Kidney capillary endothelial cell (primary cell): ENCODE measurements around the gene PSMD1.
"Not testable (repeated sequence)": the region's sequence is repeated elsewhere in the genome, so short reads cannot be mapped to it uniquely, and the experiment has no call there.

Experiments used
- DNase-seq: peaks from one replicate; pipeline ENCODE4 v3.0.0-alpha.2; 2018; ENCODE audit warnings: low spot score

PSMD1 gene

DNA sequence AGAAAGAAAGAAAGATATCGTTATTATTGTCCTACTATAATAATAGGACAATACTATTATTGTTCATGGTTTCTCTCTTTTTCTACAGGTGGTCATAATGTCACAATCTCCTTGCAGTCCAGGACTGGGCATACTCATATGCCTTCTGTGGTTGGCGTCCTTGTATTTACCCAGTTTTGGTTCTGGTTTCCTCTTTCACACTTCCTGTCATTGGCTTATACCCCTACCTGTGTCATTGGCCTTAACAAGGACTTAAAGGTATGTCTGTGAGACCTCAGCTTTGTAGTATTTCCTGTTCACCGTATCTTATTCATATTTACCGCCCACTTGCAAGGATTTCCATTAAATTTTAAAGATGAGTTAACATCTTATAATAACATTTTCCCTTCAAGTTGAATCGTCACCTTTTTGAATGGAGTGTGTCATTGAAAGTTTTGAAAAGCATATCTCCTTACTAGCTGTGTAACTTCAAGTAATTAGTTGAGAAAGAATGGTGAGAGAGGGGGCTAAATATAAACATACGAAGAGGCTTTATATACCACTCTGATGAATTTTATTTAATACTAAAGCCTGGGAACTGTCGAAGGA, 104.7 kb downstream of the PSMD1 start:
- no peak for DNase-seq

DNA sequence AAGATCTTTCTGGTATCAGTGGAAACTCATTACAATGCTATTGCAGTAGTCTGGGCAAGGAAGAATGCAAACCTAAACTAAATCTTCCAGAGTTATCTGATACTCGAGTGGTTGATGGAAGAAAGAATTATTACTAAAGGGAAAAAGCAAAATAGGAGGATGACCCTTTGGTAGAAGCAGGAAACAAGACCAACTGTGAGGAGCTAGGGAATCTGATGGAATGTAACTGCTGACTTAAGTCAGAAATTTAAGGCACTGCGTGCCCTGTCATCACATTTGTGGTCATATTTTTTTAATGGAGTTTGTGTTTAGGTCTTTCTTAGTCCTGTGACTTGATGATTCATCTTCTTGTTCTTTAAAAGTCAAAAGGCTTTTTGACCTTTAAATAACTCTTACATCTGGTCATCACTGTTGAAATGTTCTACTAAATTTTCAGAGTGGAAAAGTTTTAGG, 105.2 kb downstream of the PSMD1 start:
- peak; percentile 84 for DNase-seq

DNA sequence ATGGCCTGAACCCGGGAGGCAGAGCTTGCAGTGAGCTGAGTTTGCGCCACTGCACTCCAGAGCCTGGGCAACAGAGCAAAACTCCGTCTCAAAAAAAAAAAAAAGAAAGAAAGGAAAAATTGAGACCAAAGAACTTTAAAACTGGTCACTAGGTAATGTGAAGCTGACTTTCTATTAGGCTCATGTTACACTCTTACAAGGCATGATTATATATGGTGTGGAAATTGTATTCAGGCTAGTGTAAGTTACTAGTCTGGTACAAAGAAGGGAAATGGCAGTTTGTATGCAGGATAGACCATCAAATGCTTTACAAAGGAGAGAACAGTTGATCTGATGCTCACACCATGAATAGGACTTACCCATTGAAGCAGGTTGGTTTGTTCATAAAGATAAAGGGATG, 106.3 kb downstream of the PSMD1 start:
- no peak for DNase-seq

DNA sequence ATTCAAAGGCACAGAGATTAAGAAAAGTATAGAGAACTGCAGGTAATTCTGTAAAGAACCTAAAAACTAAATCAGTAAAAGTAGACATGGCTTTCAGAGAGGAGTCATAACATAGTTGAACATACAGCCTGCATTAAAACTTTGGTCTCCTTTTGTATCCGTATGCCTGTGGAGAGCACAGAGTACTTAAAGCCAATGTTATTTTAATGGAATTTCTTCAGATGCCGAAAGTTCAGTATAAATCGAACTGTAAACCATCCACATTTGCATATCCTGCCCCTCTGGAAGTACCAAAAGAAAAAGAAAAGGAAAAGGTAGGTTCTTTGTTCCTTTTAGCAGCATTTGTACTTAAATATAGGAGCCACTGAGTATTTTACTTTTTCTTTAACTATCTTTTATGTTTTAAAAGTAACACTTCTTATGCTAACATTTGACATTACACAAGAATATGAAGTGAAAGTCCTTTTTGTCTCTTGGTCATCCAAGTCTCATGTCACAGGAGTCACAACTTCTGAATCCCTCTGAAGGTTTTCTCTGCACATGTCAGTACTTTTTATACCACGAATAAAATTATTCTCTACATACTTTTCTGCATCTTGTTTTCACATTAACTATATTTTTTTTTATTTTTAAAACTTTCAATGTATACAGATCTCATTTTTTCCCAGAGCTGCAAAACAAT, 106.9 kb downstream of the PSMD1 start:
- DNase-seq: no peak

DNA sequence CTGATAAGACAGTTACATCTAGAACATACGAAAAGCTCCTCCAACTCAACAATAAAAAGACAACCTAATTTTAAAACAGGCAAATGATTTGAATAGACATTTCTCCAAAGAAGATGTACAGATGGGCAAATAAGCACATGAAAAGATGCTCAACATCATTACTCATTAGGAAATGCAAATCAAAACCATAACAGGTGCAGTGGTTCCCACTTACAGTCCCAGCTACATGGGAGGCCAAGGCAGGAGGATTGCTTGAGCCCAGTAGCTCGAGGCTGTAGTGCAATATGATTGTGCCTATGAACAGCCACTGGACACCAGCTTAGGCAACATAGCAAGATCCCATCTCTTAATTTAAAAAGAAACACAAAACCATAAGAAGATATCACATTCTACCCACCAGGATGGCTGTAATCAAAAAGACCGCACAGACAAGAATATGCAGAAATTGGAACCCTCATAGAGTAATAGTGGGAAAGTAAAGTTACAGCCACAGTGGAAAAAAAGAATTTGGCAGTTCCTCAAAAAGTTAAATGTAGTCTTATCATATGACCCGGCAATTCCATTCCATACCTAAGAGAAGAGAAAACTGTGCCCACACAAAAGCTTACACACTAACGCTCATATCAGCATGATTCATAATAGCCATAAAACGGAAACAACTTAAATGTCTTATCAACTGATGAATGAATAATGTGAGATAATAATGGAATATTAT, 111.2 kb downstream of the PSMD1 start:
- no peak for DNase-seq

DNA sequence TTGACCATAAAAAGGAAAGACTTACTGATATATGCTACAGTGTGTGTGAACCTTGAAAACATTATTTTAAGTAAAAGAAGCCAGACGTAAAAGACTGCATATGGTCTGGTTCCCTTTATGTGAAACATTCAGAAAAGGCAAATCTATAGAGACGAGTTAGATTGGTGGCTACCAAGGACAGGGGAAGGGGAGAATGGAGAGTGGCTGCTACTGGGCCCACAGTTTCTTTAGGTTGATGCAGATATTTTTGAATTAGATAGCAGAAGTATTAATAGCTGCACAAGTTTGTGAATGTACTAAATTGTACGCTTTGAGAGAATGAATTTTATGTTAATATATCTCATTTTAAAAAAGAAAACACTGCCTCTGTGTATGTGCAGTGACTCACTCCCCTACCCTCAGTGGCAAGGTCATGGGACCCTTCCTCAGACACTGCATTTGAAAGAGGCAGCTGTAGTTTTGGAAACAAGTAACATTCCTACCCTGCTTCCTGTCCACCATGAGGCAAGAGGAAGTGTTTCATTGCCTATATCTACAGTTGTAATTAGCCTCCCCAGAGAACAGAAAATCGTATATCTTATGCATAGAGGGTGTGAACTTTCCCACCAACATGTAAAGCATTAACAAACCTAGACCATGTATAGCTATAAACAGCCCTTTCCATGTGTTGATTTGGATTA, 111.9 kb downstream of the PSMD1 start:
- peak; percentile 37 for DNase-seq

DNA sequence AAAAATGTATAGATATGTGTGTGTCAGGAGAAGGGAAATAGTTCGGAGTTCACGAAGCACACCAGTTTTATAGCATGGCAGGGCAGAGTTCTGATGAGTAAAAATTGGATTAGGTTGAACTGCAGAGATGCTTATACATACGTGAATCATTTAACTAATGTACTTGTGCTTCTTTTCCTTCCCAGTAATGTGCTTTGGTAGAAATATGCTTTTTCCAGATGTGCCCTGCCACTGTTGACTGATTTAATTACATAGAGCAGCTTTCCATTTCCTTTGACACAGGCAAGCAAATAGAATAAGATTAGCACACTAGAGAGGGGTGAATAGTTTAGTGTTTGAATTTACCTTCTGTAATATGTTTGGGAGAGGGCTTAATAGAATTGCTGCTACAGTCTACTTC, 112.8 kb downstream of the PSMD1 start:
- no peak for DNase-seq

DNA sequence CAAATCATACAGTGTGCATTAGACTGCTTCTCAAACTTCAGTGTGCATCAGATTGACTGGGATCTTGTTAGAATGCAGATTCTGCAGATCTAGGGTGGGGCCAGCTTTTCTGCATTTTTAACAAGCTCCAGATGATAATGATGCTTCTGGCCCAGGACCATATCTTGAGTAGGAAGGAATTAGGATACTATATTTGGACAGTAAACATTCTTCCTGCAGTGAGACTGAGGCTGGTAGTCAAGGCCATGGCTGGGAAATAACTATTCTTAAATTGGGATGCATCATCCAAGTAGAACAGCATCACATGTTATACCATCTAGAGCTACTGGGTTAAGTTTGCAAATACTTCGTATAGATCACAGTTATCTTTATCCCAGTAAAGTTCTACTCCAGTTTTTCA, 113.4 kb downstream of the PSMD1 start:
- no peak for DNase-seq

DNA sequence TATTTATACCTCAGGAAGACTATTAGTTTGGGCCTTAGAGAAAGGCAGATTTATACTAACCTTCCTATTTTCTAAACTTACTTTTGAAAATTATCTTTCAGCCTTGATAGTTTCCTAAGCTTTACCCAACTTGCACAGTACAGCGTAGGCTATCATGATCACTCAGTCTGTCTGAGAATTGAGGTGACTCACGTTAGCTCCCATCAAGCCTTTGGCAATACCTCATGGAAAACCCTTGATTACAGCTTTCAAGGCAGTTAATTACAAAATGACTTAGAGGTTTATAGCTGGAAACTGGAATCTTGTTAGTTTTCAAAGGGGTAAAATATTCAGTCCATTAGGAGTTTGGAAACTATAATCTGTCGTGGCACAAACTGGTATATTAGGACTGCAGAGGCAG, 115.4 kb downstream of the PSMD1 start:
- DNase-seq: no peak

DNA sequence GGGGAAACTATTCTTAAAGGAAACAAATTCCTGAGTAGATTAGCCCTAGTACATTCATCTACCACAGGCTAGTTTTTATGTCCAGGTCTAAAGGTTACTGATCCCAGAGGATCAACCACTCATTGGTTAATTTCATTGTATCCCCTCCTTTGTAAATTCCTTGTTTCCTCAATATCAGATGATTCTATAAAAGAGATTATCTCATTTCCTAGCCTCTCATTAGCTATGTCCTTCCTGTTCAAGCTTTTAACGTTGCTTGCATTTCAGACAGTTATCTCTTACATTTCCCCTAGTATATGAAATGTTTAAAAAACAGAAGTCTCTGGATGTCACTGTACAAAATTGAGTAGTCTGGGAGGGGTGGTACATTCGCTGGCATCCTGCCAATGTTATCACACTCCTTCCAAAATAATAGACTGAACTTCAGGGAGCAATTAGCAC, 117.6 kb downstream of the PSMD1 start:
- DNase-seq: no peak

DNA sequence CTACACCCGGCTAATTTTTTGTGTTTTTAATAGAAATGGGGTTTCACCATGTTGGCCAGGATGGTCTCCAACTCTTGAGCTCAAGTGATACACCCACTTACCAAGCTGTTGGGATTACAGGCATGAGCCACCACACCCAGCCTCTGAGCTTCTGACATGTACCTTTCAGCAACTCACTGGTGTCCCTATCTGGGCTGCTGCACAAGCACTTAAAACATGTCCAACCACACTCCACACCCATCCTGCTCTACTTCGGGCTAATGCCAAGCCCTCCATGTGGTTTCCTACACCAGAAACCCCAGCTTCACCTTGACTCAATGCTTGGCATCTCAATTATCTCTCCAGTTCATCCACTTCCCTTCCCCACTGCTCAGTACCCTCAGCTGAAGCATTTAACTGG, 119.4 kb downstream of the PSMD1 start:
- DNase-seq: no peak

DNA sequence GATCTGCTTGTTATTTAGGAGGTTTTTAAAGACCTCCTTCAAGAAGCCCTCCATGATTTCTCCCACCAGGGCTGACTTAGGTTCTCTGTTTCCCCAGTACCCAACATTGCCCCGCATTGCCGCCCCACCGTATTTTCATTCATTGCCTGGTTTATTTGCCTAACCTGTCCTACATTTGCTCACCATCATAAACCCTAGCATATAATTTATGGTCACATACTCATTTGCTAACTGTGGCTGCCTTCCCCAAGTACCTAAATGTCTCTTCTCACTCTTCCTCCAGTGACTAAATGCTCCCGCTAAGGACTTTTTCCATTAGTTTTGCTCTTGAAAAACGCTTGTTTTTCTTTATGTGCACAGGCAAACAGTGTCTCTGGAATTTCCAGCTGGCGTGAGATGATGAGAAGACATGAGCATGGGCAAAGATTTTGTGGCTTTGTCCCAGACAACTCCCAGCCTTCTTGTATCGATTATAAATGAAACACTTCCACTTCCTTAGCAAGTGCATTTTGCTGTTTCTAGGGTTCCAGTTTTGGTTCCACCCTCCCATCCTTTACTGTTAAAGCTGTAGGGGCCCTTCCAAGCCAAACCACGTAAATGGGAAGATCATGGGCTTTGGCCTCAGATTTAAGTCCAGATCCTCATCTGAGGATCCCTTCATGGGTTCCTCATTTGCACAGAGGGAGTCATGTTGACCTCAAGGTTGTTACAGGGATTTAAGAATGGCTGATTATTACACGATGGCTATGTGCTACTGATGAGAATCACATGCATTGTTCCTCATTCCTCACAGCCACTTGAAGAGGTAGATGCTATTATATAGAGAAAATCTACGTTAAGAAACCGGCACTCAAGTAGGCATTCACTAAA, 120.7 kb downstream of the PSMD1 start:
- DNase-seq: no peak

DNA sequence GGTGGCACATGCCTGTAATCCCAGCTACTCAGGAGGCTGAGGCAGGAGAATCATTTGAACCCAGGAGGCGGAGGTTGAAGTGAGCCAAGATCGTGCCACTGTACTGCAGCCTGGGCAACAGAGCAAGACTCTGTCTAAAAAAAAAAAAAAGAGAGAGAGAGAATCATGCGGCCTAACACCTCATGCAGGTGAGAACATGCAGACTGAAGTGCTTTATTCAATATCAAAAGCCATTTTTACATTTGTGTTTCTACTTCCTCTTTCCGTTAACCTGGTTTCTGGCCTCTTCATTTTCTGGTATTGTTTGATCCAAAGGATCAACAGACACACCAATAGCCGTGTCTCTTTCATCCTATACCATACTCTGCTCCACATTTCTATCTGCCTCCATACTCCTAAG, 122.1 kb downstream of the PSMD1 start:
- not testable (repeated sequence) for DNase-seq

DNA sequence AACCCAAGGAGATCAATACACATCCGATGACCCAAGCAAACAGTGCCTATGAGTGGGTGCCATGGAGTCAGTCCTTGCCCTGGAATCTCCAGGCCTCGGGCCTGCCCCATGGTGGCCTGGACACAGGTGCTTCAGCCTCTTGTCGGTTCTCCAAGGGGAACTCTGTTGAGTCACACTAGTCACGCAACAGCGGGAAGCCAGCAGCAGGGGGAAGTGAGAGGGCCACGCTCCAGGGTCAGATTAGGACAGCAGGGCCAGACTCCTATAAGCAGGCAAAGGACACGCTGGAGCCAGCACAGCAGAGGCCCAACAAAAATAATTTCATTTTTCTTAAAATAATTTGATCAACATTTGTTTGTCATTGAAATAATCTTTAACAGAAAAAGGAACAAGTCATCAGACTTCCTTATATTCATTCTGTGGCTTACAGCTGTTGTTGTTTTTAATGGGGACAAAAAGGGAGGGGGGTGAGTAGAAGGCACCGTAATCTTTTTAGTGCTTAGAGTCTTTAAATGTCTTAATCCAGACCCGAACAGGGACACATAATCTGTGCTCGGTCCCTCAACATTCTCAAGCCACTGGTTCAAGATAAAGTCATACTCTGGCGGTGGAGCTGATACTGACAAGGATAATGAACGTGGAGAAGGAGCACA, 125.3 kb downstream of the PSMD1 start:
- DNase-seq: peak; percentile 63

DNA sequence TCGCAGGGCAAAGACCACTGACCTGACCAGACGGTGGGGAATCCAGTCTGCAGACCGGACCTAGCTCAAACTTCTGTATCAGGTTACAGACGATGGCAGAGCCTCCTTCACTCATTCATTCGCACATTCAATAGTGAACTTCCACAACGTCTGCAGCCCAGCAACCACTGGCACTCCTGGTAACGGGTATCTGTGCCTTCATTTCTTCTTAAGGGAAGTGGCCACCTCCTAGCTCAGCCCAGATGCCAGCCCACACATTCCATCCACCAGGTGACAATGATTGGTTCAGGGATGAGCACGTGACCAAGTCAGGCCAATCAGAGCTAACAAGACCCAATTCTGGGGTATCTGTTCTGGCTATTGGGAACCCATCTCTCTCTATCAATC, 125.8 kb downstream of the PSMD1 start:
- no peak for DNase-seq

DNA sequence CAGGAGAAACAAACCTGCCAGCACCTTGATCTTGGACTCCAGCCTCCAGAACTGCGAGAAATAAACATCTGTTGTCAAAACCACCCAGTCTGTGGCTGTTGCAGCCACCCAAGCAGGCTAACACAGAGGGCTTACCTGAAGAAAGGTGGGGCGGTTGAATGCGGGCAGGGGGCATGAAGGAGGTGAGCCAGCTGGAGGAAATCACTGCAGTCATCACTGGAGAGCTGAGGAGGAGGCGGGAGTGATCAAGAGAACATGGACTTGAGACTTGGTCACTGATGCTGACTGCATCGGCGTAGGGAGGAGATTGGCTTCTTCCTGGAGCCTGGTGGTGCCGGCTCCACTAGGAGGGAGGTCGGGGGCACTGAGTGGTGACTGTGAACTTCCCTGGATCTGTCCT, 127.2 kb downstream of the PSMD1 start:
- no peak for DNase-seq

DNA sequence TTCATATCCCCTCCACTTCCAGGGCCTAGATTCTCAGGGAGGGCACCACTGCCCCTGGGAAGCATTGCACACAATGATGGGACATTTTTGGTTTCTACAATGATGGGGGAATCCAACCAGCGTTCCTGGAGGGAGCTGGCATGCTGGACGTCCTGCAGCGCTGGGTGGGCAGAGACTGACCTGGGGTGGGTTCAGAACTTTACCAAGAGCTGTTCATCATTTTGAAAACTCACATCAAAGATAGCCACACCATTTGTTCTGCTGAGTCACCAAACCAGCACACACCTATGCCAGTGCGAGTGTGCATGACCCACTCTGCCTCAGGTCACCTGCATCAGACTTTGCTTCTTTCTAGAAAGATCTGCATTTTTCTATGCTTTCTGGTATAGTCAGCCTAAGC, 127.7 kb downstream of the PSMD1 start:
- no peak for DNase-seq

DNA sequence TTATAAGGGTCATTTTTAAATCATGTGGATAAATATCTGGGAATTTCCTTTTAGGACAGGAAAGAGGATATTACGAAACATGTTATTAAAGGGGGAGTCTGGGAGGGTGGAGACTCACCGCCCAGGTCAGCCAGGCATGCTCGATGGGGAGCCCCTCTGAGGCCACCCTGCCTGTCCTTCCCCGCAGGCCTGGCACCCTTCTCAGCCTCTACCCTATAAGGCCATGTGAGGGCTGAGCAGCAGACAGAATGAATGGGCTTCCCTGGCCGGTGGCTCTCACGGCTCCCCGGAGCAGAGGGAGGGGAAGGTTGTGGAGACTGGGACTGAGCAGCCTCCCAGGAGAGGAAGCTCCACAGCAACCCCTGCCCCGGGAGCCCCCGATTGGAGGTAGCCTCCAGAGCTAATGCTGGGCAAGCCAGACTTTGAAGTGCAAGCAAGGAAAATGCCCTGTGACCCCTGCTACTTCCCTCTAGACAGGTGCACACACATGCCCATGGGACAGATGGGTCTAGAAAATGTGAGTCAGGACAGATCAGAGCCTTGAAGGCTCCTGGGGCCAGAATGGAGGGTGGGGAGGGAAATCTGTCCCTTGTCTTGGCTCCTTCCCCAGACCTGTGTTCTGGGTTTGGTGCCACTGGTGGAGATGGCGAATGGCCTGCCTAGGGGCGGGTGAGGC, 128.5 kb downstream of the PSMD1 start:
- no peak for DNase-seq

DNA sequence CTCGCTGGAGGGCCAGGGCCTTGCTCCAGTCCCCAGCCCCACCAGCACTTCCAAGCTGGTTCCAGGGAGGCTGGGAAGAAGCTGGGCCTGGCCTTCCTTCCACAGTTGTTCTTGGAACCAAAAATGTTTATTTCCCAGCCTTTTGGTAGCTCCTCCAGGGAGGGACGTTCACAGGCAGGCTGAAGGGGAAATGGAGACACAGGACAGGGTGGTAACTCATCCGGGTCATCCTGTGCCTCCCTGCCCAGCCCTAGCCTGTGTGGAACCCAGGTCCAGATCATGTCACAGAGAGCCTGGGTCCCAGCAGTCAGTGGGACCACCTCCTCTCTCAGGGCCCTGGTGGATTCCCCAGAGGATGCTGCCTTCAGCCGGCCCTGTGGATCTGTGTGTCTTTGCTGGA, 129.2 kb downstream of the PSMD1 start:
- DNase-seq: no peak

DNA sequence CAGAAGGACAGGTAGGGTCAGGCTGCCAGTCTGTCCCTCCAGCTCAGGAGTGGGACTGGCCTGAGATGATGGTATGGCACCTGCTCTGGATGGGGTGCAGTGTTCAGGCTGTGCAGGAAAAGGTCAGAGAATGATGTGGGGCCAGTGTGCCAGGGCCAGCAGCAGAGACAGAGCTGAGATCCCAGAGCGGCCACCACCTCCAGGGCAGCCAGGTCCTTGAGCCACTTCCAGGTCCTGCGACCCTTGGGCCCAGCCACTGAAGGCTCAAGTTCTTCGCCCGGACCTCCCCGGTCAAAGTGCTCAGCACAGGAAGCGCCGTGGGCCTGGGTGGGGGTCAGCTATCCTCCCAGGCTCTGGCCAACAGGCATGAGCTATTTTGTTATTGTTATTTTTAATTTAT, 129.7 kb downstream of the PSMD1 start:
- DNase-seq: no peak
